ENCODE data around the gene GDAP2.

The GDAP2 gene

DNA sequence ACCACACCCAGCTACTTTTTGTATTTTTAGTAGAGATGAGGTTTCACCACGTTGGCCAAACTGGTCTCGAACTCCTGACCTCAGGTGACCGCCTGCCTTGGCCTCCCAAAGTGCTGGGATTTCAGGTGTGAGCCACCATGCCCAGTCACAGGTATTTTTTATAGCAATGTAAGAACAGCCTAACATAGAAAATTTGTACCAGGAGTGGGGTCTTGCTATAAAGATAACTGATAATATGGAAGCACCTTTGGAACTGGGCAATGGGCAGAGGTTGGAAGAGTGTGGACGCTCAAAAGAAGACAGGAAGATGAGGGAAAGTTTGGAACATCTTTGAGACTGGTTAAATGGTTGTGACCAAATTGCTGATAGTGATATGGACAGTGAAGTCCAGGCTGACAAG is 99.2 kb downstream of the GDAP2 start:
- in situ Hi-C loops (cut with HindIII; ENCODE audit: low sequenced_read_pairs) = no loop called here
- DNase-seq (ENCODE audit: low read depth) = no peak
- no peak for TF ChIP-seq CTCF (IDR thresholded peaks at IDR 0.05; ENCODE audit: low read depth, low read length, missing control alignments)

GRCh38 chr1:117828201-117828600 is 101.2 kb downstream of the GDAP2 start:
- DNase-seq (ENCODE audit: low read depth) = peak; percentile 74
- no peak for TF ChIP-seq CTCF (IDR thresholded peaks at IDR 0.05; ENCODE audit: low read depth, low read length, missing control alignments)
- no peak overlapping the region for H3K4me3 ChIP-seq (ENCODE audit: low read depth, low read length)
- in situ Hi-C loops (cut with HindIII; ENCODE audit: low sequenced_read_pairs) = no loop called here

More for the DNA sequence above, 99.2 kb downstream of the GDAP2 start:
- no peak overlapping the region for H3K4me3 ChIP-seq (ENCODE audit: low read depth, low read length)

DNA sequence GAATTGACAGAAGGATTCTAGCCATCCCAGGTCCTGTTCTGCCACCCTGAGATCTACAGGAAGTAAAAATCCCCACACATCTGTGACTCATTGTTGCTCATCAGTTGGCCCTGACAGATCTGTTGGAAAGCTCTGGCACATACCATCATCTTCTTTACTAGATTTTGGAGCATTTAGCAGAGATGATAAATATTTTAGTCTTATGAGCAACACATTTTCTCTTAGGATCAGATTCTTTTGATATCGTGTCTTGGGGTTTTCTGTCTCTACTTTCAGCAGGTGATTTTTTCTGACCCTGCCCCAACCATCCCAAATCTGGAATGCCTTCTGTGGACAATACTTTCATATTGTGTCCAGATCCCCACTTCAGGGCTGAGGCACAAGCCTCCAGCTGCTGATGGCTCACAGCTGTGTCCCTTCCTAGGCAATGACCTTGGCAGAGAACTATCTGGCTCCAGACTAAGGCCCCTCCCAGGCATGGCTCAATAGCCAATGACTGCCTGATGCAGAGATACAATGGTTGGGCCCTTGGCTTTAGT is 102.8 kb downstream of the GDAP2 start:
- no peak for TF ChIP-seq CTCF (IDR thresholded peaks at IDR 0.05; ENCODE audit: low read depth, low read length, missing control alignments)
- DNase-seq (ENCODE audit: low read depth) = no peak
- in situ Hi-C loops (cut with HindIII; ENCODE audit: low sequenced_read_pairs) = no loop called here
- H3K4me3 ChIP-seq (ENCODE audit: low read depth, low read length) = no peak overlapping the region

- no peak for DNase-seq (ENCODE audit: low read depth)
- TF ChIP-seq CTCF (IDR thresholded peaks at IDR 0.05; ENCODE audit: low read depth, low read length, missing control alignments) = no peak
- in situ Hi-C loops (cut with HindIII; ENCODE audit: low sequenced_read_pairs) = no loop called here
- H3K4me3 ChIP-seq (ENCODE audit: low read depth, low read length) = no peak overlapping the region
Observed at GRCh38 chr1:117826119-117826518, 103.3 kb downstream of the GDAP2 start.

DNA sequence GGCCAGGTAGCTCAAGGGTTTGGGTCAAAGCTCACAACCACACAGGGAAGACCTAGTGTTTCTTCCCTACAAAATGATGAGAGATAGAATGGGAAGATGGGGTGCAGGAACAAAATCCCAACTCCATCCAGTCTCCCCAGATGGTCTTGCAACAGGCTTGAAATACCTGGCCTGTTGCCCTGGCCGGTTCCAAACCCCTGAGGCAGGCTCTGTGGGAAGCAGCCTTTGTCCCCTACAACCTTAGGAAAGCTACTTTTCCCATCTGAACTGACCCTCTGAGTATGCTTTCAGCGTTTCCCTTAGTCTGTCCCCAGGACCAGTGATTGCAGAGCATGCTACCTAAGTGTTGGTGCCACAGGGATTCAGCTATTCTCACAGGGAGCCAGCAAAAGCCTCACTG is 104.0 kb downstream of the GDAP2 start:
- in situ Hi-C loops (cut with HindIII; ENCODE audit: low sequenced_read_pairs) = no loop called here
- no peak overlapping the region for H3K4me3 ChIP-seq (ENCODE audit: low read depth, low read length)
- no peak for TF ChIP-seq CTCF (IDR thresholded peaks at IDR 0.05; ENCODE audit: low read depth, low read length, missing control alignments)
- DNase-seq (ENCODE audit: low read depth) = no peak

- H3K4me3 ChIP-seq (ENCODE audit: low read depth, low read length) = no peak overlapping the region
- in situ Hi-C loops (cut with HindIII; ENCODE audit: low sequenced_read_pairs) = no loop called here
- TF ChIP-seq CTCF (IDR thresholded peaks at IDR 0.05; ENCODE audit: low read depth, low read length, missing control alignments) = no peak
- DNase-seq (ENCODE audit: low read depth) = peak; percentile 87
Observed at GRCh38 chr1:117824616-117825015, 104.8 kb downstream of the GDAP2 start.

All from astrocyte of the cerebellum (primary cell).